Fibroblast of lung (primary cell): ENCODE data around the gene FASTK. TPM values are rescaled to one million over a fixed set of nuclear protein-coding genes. Genes with fewer than 3 reads are reported as not detected.
A peak's percentile ranks its signal among the peaks of the same experiment; 100 is the strongest.

Experiments
- DNase-seq, 2 donors: peaks; one replicate each; pipeline versions ENCODE4 v3.0.0 to v3.0.0-alpha.2; 2010; ENCODE audit warnings: low read depth in 2 of 2
- H2AFZ ChIP-seq: 2 replicates; pipeline ENCODE4 v1.5.1; 2012; ENCODE audit warnings: low read length, control low read depth, inconsistent platforms
- H3K27ac ChIP-seq: 2 replicates; pipeline ENCODE4 v1.5.1; 2011; ENCODE audit warnings: low read length, control low read depth; ENCODE audit not compliant: insufficient read depth
- H3K27me3 ChIP-seq: 2 replicates; pipeline ENCODE4 v1.5.1; 2011; ENCODE audit warnings: mild to moderate bottlenecking, low read length; ENCODE audit not compliant: control insufficient read depth, insufficient read depth
- H3K36me3 ChIP-seq: 2 replicates; pipeline ENCODE4 v1.5.1; 2011; ENCODE audit warnings: low read length; ENCODE audit not compliant: control insufficient read depth, insufficient read depth
- H3K4me1 ChIP-seq: 2 replicates; pipeline ENCODE4 v1.5.1; 2011; ENCODE audit warnings: low read length; ENCODE audit not compliant: control insufficient read depth, insufficient read depth; ENCODE audit errors: extremely low read depth
- H3K4me2 ChIP-seq: 2 replicates; pipeline ENCODE4 v1.5.1; 2011; ENCODE audit warnings: low read length, control low read depth; ENCODE audit not compliant: insufficient read depth; ENCODE audit errors: extremely low read depth
- H3K4me3 ChIP-seq, 4 experiments: fragments of 200-600 bp in 1 of 4; sonication (generic) in 1 of 4; replicated peaks in 1 of 4; 2 replicates each; pipeline ENCODE4 v1.5.1; 2011 to 2016; ENCODE audit warnings: low read length in 4 of 4, low read depth in 3 of 4, mild to moderate bottlenecking in 3 of 4, control low read depth in 2 of 4, inconsistent platforms in 1 of 4, mixed read lengths in 1 of 4; ENCODE audit not compliant: insufficient read depth in 1 of 4; ENCODE audit errors: control extremely low read depth in 1 of 4
- H3K79me2 ChIP-seq: 2 replicates; pipeline ENCODE4 v1.5.1; 2012; ENCODE audit warnings: mild to moderate bottlenecking, low read length, inconsistent platforms; ENCODE audit not compliant: control insufficient read depth, insufficient read depth
- H3K9ac ChIP-seq: 2 replicates; pipeline ENCODE4 v1.5.1; 2011; ENCODE audit warnings: mild to moderate bottlenecking, low read length, control low read depth; ENCODE audit not compliant: insufficient read depth
- H3K9me3 ChIP-seq: 2 replicates; pipeline ENCODE4 v1.5.1; 2012; ENCODE audit warnings: low read depth, low read length; ENCODE audit not compliant: control insufficient read depth, insufficient read depth
- H4K20me1 ChIP-seq: 2 replicates; pipeline ENCODE4 v1.5.1; 2011; ENCODE audit warnings: low read length; ENCODE audit not compliant: control insufficient read depth, insufficient read depth; ENCODE audit errors: extremely low read depth
- EZH2 ChIP-seq: IDR thresholded peaks from 2 replicates; pipeline ENCODE4 v1.5.1; 2012; ENCODE audit warnings: low read length, control low read depth, mild to moderate bottlenecking; ENCODE audit errors: missing control alignments
- polyA plus RNA-seq, 2 donors: library from polyadenylated mRNA; depleted of rRNA in 1 of 2; stranded (reverse) in 1 of 2; unstranded in 1 of 2; fragments of >200 nt; gene quantifications; 2 replicates each; pipeline ENCODE4 v1.2.1, GENCODE V29; 2011 to 2012; ENCODE audit warnings: missing spikeins in 1 of 2
- total RNA-seq: library from RNA; depleted of rRNA; stranded (reverse); fragments of >200 nt; gene quantifications from 2 replicates; pipeline ENCODE4 v1.2.1, GENCODE V29; 2014
- TF ChIP-seq, protein P1 (sequence below), 2 donors: IDR thresholded peaks in 1 of 2; conservative IDR thresholded peaks in 1 of 2; 1 replicate in 1 of 2; 2 replicates in 1 of 2; pipeline ENCODE4 v1.5.1; 2011 to 2012; ENCODE audit warnings: low read length in 2 of 2, control low read depth in 1 of 2, inconsistent platforms in 1 of 2, low read depth in 1 of 2, mild to moderate bottlenecking in 1 of 2

Gene FASTK
- total and polyA plus RNA-seq, 2 donors (not counting 1 experiment from before 2014, with no cell fraction given): 33.8 to 69.5 TPM

DNA sequence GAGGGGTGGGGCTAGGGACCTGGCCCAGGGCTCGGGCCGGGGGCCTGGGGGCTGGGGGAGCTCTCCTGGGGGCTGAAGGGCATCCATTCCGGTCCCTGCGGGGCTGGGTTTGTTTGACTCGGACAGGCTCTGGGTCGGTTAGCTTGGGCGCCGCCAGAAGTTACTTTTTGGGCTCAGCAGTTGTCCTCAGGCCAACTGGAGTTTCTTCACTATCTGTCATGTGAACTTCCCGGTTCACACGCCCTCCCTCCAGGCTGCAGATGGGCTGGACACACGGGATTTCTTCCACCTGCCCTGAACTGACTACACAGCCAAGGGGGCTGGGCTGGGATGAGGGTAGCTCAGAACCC lies 17.4 kb downstream of the FASTK start:
- peaks cover 20% of the 10 kb centered on the region for H3K4me1 ChIP-seq
- no peak overlapping the region for H3K9ac ChIP-seq
- H3K4me3 ChIP-seq: no peak overlapping the region
- DNase-seq: peak; percentile 64 to 67
- H3K9me3 ChIP-seq: no peaks in the 10 kb centered on the region
- H2AFZ ChIP-seq: no peak overlapping the region
- peaks cover 23% of the 10 kb centered on the region for H3K36me3 ChIP-seq
- no peak overlapping the region for H3K4me2 ChIP-seq
- TF ChIP-seq EZH2: no peak
- TF ChIP-seq, protein P1, sequence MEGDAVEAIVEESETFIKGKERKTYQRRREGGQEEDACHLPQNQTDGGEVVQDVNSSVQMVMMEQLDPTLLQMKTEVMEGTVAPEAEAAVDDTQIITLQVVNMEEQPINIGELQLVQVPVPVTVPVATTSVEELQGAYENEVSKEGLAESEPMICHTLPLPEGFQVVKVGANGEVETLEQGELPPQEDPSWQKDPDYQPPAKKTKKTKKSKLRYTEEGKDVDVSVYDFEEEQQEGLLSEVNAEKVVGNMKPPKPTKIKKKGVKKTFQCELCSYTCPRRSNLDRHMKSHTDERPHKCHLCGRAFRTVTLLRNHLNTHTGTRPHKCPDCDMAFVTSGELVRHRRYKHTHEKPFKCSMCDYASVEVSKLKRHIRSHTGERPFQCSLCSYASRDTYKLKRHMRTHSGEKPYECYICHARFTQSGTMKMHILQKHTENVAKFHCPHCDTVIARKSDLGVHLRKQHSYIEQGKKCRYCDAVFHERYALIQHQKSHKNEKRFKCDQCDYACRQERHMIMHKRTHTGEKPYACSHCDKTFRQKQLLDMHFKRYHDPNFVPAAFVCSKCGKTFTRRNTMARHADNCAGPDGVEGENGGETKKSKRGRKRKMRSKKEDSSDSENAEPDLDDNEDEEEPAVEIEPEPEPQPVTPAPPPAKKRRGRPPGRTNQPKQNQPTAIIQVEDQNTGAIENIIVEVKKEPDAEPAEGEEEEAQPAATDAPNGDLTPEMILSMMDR (conservative IDR thresholded peaks at IDR 0.05 in 1 of 2, IDR thresholded peaks at IDR 0.05 in 1 of 2; ENCODE audit: low read depth in 1 of 2, low read length in 2 of 2): no peak
- H3K27me3 ChIP-seq: no peaks in the 10 kb centered on the region
- H4K20me1 ChIP-seq: no peaks in the 10 kb centered on the region
- peaks cover 33% of the 10 kb centered on the region for H3K79me2 ChIP-seq
- H3K27ac ChIP-seq: no peak overlapping the region

DNA sequence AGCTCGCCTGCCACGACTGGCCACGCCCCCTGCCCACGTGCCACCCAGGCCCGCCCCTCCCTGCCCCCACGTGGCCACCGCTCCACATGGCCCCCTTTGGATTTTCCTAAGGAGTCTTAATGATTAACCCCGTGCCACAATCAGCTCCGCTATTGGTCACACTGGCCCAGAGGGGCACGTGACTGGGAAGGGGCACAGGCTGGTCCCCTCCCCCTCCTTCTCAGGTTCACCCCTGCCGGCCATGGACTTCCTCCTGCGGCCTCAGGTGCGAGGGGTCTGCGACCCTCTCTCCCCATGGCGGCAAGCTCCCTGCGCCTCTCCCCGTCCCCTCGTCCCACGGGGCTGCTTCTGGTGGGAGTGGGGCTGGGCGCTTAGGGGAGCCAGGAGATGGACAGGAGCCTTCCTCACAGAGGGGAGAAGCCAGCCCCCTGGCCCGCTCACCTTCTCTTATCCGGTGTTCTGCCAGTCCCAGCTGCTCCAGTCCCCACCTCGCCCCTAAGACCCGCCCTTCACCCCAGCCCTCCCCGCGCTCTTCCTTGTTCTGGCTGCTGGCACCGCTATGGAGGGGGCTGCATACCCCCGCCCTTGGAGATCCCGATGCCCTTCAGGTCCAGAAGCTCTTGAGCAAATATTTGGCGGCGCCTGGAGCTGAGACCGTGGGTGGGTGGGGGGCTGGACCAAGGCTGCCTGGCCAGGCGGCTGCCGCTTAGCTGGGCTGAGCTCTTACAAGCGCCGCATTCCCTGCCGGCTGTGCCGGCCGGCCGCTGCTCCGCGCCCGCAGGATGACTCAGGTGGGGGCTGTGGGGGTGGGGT lies 18.0 kb downstream of the FASTK start:
- Histone ChIP-seq H3K9me3 (no peaks in the 10 kb centered on the region), H3K9ac (no peak overlapping the region), H3K4me2 (peak overlapping the region; percentile 54), H3K27ac (peak overlapping the region; percentile 56), H3K4me3 (peak overlapping the region in 1 of 4 experiments; percentile 34), H3K79me2 (peaks cover 33% of the 10 kb centered on the region), H2AFZ (no peak overlapping the region), H3K4me1 (peaks cover 20% of the 10 kb centered on the region), H3K27me3 (no peaks in the 10 kb centered on the region), H3K36me3 (peaks cover 18% of the 10 kb centered on the region), H4K20me1 (no peaks in the 10 kb centered on the region)
- peak; percentile 59 to 88 for DNase-seq
- TF ChIP-seq, protein P1 (conservative IDR thresholded peaks at IDR 0.05 in 1 of 2, IDR thresholded peaks at IDR 0.05 in 1 of 2; ENCODE audit: low read depth in 1 of 2, low read length in 2 of 2): no peak
- TF ChIP-seq EZH2: no peak

DNA sequence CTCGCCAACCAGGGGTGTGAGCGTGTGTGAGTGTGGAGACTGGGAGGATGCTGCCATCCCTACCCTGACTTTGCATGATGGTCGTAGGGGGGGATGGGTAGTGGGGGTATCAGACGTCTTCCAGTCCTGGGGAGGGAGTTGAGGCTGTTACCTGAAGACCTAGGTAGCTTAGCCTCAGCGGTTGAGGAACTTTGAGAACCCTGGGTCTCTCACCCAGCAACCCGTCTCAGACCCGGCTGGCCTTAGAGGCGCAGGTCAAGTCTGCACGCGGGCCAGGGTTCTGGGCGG lies 18.6 kb downstream of the FASTK start:
- Histone ChIP-seq H3K27ac (no peak overlapping the region), H3K4me1 (peaks cover 20% of the 10 kb centered on the region), H3K4me3 (peak overlapping the region in 1 of 4 experiments; percentile 89), H3K4me2 (no peak overlapping the region), H4K20me1 (no peaks in the 10 kb centered on the region), H2AFZ (no peak overlapping the region), H3K9me3 (no peaks in the 10 kb centered on the region), H3K36me3 (peaks cover 18% of the 10 kb centered on the region), H3K9ac (no peak overlapping the region), H3K27me3 (no peaks in the 10 kb centered on the region), H3K79me2 (peaks cover 33% of the 10 kb centered on the region)
- no peak for DNase-seq
- TF ChIP-seq, protein P1 (conservative IDR thresholded peaks at IDR 0.05 in 1 of 2, IDR thresholded peaks at IDR 0.05 in 1 of 2; ENCODE audit: low read depth in 1 of 2, low read length in 2 of 2): no peak
- TF ChIP-seq EZH2: no peak
